ENCODE measurements around the gene ODF2.

DNA sequence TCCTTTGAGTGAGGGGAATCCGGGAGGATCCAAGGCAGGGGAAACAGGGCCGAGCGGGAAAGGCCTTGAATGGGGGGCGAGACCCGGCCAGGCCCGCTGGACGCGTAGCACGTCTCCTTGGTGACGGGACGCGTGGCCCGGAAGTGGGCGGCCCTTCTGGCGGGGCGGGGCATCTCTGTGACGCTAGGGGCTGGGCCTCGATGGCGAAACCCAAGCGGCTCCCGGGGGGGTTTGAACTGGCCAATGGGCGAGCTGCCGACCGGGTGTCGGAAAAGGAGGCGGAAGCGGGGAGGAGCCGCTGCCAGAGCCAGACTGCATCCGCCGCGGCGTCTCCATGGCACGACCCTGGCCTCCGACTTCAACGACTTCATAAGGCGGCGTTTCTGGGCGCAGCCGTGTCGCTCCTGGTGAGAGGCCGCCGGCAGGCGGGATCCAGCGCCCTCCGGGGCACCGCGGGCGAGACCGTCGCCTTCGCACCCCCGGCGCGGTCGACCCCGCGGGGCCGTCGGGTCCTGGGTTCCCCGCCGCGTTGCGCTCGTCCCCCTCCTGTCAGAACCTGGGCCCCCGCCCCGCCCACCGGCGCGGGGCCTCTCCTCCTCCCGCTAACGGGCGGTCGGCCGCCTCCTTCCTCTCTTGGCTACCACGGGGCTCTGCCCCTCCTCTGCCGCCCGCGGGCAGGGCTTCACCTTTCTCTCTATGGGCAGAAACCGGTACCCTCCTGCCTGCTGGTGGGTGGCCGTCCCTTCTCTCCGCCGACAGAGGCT, at the start of gene ODF2:
- TF ChIP-seq, protein P1, sequence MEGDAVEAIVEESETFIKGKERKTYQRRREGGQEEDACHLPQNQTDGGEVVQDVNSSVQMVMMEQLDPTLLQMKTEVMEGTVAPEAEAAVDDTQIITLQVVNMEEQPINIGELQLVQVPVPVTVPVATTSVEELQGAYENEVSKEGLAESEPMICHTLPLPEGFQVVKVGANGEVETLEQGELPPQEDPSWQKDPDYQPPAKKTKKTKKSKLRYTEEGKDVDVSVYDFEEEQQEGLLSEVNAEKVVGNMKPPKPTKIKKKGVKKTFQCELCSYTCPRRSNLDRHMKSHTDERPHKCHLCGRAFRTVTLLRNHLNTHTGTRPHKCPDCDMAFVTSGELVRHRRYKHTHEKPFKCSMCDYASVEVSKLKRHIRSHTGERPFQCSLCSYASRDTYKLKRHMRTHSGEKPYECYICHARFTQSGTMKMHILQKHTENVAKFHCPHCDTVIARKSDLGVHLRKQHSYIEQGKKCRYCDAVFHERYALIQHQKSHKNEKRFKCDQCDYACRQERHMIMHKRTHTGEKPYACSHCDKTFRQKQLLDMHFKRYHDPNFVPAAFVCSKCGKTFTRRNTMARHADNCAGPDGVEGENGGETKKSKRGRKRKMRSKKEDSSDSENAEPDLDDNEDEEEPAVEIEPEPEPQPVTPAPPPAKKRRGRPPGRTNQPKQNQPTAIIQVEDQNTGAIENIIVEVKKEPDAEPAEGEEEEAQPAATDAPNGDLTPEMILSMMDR (optimal IDR thresholded peaks at IDR 0.05 in 1 of 3, IDR thresholded peaks at IDR 0.05 in 1 of 3, conservative IDR thresholded peaks at IDR 0.05 in 1 of 3; ENCODE audit: extremely low read depth in 1 of 3, insufficient read depth in 2 of 3, low read length in 3 of 3), result no peak
- TF ChIP-seq EZH2 (IDR thresholded peaks at IDR 0.05; ENCODE audit: low read length), result no peak

Data from keratinocyte (primary cell).